ENCODE measurements around the gene CCNC.

DNA sequence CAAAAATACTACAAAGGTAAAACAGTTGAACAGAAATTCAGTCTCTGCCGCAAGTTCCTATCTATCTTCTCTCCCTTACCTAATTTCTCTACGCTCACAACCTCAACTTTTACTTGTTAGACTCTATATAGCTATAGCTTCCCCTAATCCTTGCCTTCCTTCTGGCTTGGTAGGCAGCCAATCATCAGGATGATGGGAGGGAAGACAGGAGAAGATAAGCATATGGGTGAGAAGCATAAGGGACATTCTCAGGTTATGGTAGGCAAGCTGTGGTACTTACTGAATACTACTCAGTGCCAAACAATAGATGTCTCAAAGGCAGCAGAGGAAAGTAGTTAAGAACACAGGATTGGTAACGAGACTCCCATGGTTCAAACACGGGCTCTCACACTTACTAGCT lies 7.8 kb downstream of the CCNC start:
- TF ChIP-seq, protein P1, sequence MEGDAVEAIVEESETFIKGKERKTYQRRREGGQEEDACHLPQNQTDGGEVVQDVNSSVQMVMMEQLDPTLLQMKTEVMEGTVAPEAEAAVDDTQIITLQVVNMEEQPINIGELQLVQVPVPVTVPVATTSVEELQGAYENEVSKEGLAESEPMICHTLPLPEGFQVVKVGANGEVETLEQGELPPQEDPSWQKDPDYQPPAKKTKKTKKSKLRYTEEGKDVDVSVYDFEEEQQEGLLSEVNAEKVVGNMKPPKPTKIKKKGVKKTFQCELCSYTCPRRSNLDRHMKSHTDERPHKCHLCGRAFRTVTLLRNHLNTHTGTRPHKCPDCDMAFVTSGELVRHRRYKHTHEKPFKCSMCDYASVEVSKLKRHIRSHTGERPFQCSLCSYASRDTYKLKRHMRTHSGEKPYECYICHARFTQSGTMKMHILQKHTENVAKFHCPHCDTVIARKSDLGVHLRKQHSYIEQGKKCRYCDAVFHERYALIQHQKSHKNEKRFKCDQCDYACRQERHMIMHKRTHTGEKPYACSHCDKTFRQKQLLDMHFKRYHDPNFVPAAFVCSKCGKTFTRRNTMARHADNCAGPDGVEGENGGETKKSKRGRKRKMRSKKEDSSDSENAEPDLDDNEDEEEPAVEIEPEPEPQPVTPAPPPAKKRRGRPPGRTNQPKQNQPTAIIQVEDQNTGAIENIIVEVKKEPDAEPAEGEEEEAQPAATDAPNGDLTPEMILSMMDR (tag by site-specific recombination; IDR thresholded peaks at IDR 0.05): no peak
- TF ChIP-seq, protein P2, sequence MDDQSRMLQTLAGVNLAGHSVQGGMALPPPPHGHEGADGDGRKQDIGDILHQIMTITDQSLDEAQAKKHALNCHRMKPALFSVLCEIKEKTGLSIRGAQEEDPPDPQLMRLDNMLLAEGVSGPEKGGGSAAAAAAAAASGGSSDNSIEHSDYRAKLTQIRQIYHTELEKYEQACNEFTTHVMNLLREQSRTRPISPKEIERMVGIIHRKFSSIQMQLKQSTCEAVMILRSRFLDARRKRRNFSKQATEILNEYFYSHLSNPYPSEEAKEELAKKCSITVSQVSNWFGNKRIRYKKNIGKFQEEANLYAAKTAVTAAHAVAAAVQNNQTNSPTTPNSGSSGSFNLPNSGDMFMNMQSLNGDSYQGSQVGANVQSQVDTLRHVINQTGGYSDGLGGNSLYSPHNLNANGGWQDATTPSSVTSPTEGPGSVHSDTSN (CRISPR knock-in tag; IDR thresholded peaks at IDR 0.05): no peak
- TF ChIP-seq ATF2 (tag by site-specific recombination; IDR thresholded peaks at IDR 0.05; ENCODE audit: low read depth): no peak
- TF ChIP-seq ZNF501 (tag by site-specific recombination; IDR thresholded peaks at IDR 0.05): no peak
- no peak for TF ChIP-seq ZBTB17 (tag by site-specific recombination; IDR thresholded peaks at IDR 0.05)
- TF ChIP-seq, protein P3, sequence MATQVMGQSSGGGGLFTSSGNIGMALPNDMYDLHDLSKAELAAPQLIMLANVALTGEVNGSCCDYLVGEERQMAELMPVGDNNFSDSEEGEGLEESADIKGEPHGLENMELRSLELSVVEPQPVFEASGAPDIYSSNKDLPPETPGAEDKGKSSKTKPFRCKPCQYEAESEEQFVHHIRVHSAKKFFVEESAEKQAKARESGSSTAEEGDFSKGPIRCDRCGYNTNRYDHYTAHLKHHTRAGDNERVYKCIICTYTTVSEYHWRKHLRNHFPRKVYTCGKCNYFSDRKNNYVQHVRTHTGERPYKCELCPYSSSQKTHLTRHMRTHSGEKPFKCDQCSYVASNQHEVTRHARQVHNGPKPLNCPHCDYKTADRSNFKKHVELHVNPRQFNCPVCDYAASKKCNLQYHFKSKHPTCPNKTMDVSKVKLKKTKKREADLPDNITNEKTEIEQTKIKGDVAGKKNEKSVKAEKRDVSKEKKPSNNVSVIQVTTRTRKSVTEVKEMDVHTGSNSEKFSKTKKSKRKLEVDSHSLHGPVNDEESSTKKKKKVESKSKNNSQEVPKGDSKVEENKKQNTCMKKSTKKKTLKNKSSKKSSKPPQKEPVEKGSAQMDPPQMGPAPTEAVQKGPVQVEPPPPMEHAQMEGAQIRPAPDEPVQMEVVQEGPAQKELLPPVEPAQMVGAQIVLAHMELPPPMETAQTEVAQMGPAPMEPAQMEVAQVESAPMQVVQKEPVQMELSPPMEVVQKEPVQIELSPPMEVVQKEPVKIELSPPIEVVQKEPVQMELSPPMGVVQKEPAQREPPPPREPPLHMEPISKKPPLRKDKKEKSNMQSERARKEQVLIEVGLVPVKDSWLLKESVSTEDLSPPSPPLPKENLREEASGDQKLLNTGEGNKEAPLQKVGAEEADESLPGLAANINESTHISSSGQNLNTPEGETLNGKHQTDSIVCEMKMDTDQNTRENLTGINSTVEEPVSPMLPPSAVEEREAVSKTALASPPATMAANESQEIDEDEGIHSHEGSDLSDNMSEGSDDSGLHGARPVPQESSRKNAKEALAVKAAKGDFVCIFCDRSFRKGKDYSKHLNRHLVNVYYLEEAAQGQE (tag by site-specific recombination; IDR thresholded peaks at IDR 0.05): no peak
- no peak for TF ChIP-seq TCF7L2 (IDR thresholded peaks at IDR 0.05; ENCODE audit: borderline replicate concordance, low read depth, low read length)
- TF ChIP-seq SCRT2 (tag by site-specific recombination; IDR thresholded peaks at IDR 0.05): no peak
- TF ChIP-seq ZNF140 (tag by site-specific recombination; IDR thresholded peaks at IDR 0.05): no peak
- TF ChIP-seq ZBTB26 (tag by site-specific recombination; optimal IDR thresholded peaks at IDR 0.05): no peak
- TF ChIP-seq ZNF398 (tag by site-specific recombination; IDR thresholded peaks at IDR 0.05): no peak
- TF ChIP-seq ZNF660 (tag by site-specific recombination; IDR thresholded peaks at IDR 0.05): no peak
- TF ChIP-seq HOXA7 (CRISPR knock-in tag; IDR thresholded peaks at IDR 0.05; ENCODE audit: borderline replicate concordance): no peak
- TF ChIP-seq ZFP3 (tag by site-specific recombination; IDR thresholded peaks at IDR 0.05; ENCODE audit: low read depth): no peak

All from HEK293 (cell line).